ENCODE measurements around the gene ARR3. TPM values are rescaled to one million over a fixed set of nuclear protein-coding genes. Genes with fewer than 3 reads are reported as not detected.

Gene ARR3
- total and polyA plus RNA-seq, 2 donors (not counting 3 experiments of a cell fraction or from before 2014, with no cell fraction given): not detected

DNA sequence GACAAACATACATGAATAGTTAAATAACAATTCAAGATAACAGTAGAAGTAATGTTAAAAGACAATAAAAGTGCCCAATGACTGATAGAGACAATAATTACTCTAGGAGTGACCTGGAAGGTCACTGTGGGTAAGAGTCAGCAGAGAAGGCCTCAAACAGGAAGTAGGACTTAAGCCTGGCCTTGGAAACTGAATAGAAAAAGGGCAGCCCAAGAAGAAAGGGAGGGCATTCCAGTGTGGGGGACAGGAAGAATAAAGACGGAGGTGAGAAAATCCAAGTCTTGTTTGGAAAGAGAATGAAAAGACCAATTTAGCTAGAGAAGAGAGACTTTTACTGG, 14.1 kb upstream of the ARR3 start:
- Histone ChIP-seq H3K4me1 (ENCODE audit: control insufficient read depth, extremely low read depth, insufficient read depth, low read length) (no peaks in the 10 kb centered on the region), H4K20me1 (replicated peaks; ENCODE audit: control insufficient read depth, extremely low read depth, insufficient read depth, low read length) (no peaks in the 10 kb centered on the region), H3K9me1 (replicated peaks; ENCODE audit: control insufficient read depth, extremely low read depth, insufficient read depth, low read length) (no peaks in the 10 kb centered on the region), H3K27me3 (ENCODE audit: control insufficient read depth in 2 of 2, insufficient read depth in 2 of 2, low read length in 2 of 2) (no peaks in the 10 kb centered on the region), H3K27ac (ENCODE audit: insufficient read depth, low read depth, low read length) (no peak overlapping the region), H3K4me3 (replicated peaks in 1 of 3; ENCODE audit: insufficient read depth in 1 of 3, low read depth in 1 of 3, low read length in 3 of 3) (no peak overlapping the region), H3K36me3 (ENCODE audit: control insufficient read depth in 2 of 2, extremely low read depth in 1 of 2, insufficient read depth in 2 of 2, low read length in 2 of 2) (no peaks in the 10 kb centered on the region), H2AFZ (ENCODE audit: low read depth, low read length) (no peak overlapping the region), H3K4me2 (ENCODE audit: insufficient read depth, low read length) (no peak overlapping the region), H3K9ac (replicated peaks; ENCODE audit: extremely low read depth, insufficient read depth, low read length) (no peak overlapping the region), H3K9me3 (replicated peaks; ENCODE audit: control insufficient read depth, insufficient read depth, low read length) (no peaks in the 10 kb centered on the region), H3K79me2 (ENCODE audit: control insufficient read depth, insufficient read depth, low read length) (no peaks in the 10 kb centered on the region)
- TF ChIP-seq POLR2A (IDR thresholded peaks at IDR 0.05; ENCODE audit: low read depth, low read length) (no peak), EZH2 (IDR thresholded peaks at IDR 0.05; ENCODE audit: borderline replicate concordance, low read depth, low read length, severe bottlenecking) (no peak), JUN (IDR thresholded peaks at IDR 0.05; ENCODE audit: borderline replicate concordance, insufficient read depth, insufficient read length, low read depth) (no peak), FOS (IDR thresholded peaks at IDR 0.05; ENCODE audit: borderline replicate concordance, insufficient read depth, low read length) (no peak), POLR2AphosphoS5 (IDR thresholded peaks at IDR 0.05; ENCODE audit: insufficient read depth, low read depth, low read length) (no peak), GATA2 (IDR thresholded peaks at IDR 0.05; ENCODE audit: insufficient read depth, insufficient read length, low read depth, low read length) (no peak)
- TF ChIP-seq, protein P1, sequence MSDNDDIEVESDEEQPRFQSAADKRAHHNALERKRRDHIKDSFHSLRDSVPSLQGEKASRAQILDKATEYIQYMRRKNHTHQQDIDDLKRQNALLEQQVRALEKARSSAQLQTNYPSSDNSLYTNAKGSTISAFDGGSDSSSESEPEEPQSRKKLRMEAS (IDR thresholded peaks at IDR 0.05; ENCODE audit: insufficient read depth, insufficient read length): no peak
- FAIRE-seq (no peak), DNase-seq (ENCODE audit: low read depth, low spot score) (no peak)
- intact Hi-C loops (cut with micrococcal nuclease): no loop called here
- ChIA-PET CTCF (no interaction called here), POLR2A (no interaction called here)
- dilution Hi-C loops (cut with MboI; ENCODE audit: extremely low pct_ligation_motif_present, low sequenced_read_pairs): no loop called here
- no TSS peak for BruUV-seq (replicated peaks)

DNA sequence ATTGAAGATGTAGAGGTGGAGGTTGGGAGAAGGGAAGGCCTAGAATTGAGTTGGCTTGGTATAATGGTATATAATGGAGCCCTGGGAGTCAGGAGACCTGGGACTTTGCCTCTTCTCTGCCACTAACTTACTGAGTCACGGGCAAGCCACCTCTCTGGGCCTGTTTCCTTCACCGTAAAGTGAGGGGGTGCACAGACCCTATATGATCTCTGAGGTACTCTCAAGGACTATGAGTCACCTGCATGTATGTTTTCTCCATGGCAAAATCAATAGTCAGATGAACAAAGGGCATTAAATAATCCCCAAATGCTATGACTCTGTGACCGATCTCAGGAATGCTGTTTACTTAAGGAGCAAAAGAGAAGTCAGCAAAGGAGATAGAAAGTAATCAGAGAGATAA, 13.2 kb upstream of the ARR3 start:
- Histone ChIP-seq H3K36me3 (ENCODE audit: control insufficient read depth in 2 of 2, extremely low read depth in 1 of 2, insufficient read depth in 2 of 2, low read length in 2 of 2) (no peaks in the 10 kb centered on the region), H3K27ac (ENCODE audit: insufficient read depth, low read depth, low read length) (no peak overlapping the region), H3K9me1 (replicated peaks; ENCODE audit: control insufficient read depth, extremely low read depth, insufficient read depth, low read length) (no peaks in the 10 kb centered on the region), H3K4me2 (ENCODE audit: insufficient read depth, low read length) (no peak overlapping the region), H3K4me3 (replicated peaks in 1 of 3; ENCODE audit: insufficient read depth in 1 of 3, low read depth in 1 of 3, low read length in 3 of 3) (no peak overlapping the region), H3K9ac (replicated peaks; ENCODE audit: extremely low read depth, insufficient read depth, low read length) (no peak overlapping the region), H3K4me1 (ENCODE audit: control insufficient read depth, extremely low read depth, insufficient read depth, low read length) (no peaks in the 10 kb centered on the region), H4K20me1 (replicated peaks; ENCODE audit: control insufficient read depth, extremely low read depth, insufficient read depth, low read length) (no peaks in the 10 kb centered on the region), H2AFZ (ENCODE audit: low read depth, low read length) (no peak overlapping the region), H3K27me3 (ENCODE audit: control insufficient read depth in 2 of 2, insufficient read depth in 2 of 2, low read length in 2 of 2) (no peaks in the 10 kb centered on the region), H3K79me2 (ENCODE audit: control insufficient read depth, insufficient read depth, low read length) (no peaks in the 10 kb centered on the region), H3K9me3 (replicated peaks; ENCODE audit: control insufficient read depth, insufficient read depth, low read length) (no peaks in the 10 kb centered on the region)
- dilution Hi-C loops (cut with MboI; ENCODE audit: extremely low pct_ligation_motif_present, low sequenced_read_pairs): no loop called here
- intact Hi-C loops (cut with micrococcal nuclease): no loop called here
- POLR2A ChIA-PET: no interaction called here
- BruUV-seq (replicated peaks): no TSS peak
- FAIRE-seq: no peak
- TF ChIP-seq POLR2A (IDR thresholded peaks at IDR 0.05; ENCODE audit: low read depth, low read length): no peak
- CTCF ChIA-PET: no interaction called here
- no peak for DNase-seq (ENCODE audit: low read depth, low spot score)
